CD14-positive monocyte (primary cell): ENCODE results near the gene PRPF40B. TPM values are rescaled to one million over a fixed set of nuclear protein-coding genes. Genes with fewer than 3 reads are reported as not detected.

Experiments used
- DNase-seq, 3 donors: peaks; one replicate each; pipeline ENCODE4 v3.0.0-alpha.2; 2011 to 2022
- H2AFZ ChIP-seq: 2 replicates; pipeline ENCODE4 v1.6.0; 2012; ENCODE audit warnings: mild to moderate bottlenecking, low read depth, low read length, inconsistent platforms; ENCODE audit not compliant: insufficient read depth, poor library complexity, severe bottlenecking
- H3K27ac ChIP-seq, 2 donors: 1 replicate in 1 of 2; 2 replicates in 1 of 2; pipeline ENCODE4 v1.5.1; 2012 to 2013; ENCODE audit warnings: low read length in 2 of 2, control low read depth in 1 of 2, inconsistent platforms in 1 of 2, low read depth in 1 of 2, mild to moderate bottlenecking in 1 of 2
- H3K27me3 ChIP-seq, 2 donors: one replicate each; pipeline versions ENCODE4 v1.6.0 to v1.6.1; 2011 to 2013; ENCODE audit warnings: low read length in 2 of 2; ENCODE audit not compliant: control insufficient read depth in 2 of 2, insufficient read depth in 2 of 2
- H3K36me3 ChIP-seq, 2 donors: replicated peaks in 1 of 2; 1 replicate in 1 of 2; 2 replicates in 1 of 2; pipeline versions ENCODE4 v1.5.1 to v1.6.1; 2012 to 2013; ENCODE audit warnings: low read length in 2 of 2, control low read depth in 1 of 2, inconsistent platforms in 1 of 2, mild to moderate bottlenecking in 1 of 2; ENCODE audit not compliant: insufficient read depth in 2 of 2, control insufficient read depth in 1 of 2
- H3K4me1 ChIP-seq, 2 donors: 1 replicate in 1 of 2; 2 replicates in 1 of 2; pipeline versions ENCODE4 v1.5.1 to v1.6.1; 2012 to 2013; ENCODE audit warnings: low read length in 2 of 2, control low read depth in 1 of 2, inconsistent platforms in 1 of 2, mild to moderate bottlenecking in 1 of 2, moderate library complexity in 1 of 2; ENCODE audit not compliant: insufficient read depth in 2 of 2, control insufficient read depth in 1 of 2
- H3K4me2 ChIP-seq: replicated peaks from 2 replicates; pipeline ENCODE3; 2012; ENCODE audit warnings: low read length, moderate library complexity, mild to moderate bottlenecking; ENCODE audit not compliant: poor library complexity, severe bottlenecking; ENCODE audit errors: extremely low read depth
- H3K4me3 ChIP-seq, 3 experiments: fragments of 200-600 bp in 1 of 3; sonication (generic) in 1 of 3; replicated peaks in 1 of 3; 1 replicate in 2 of 3; 2 replicates in 1 of 3; pipeline ENCODE4 v1.5.1; 2011 to 2013; ENCODE audit warnings: low read length in 3 of 3, mild to moderate bottlenecking in 3 of 3, control low read depth in 2 of 3, low read depth in 2 of 3, inconsistent platforms in 1 of 3, moderate library complexity in 1 of 3
- H3K79me2 ChIP-seq: 2 replicates; pipeline ENCODE4 v1.6.0; 2012; ENCODE audit warnings: mild to moderate bottlenecking, control low read depth, inconsistent platforms, low read length, moderate library complexity; ENCODE audit not compliant: insufficient read depth
- H3K9ac ChIP-seq: 2 replicates; pipeline ENCODE4 v1.6.0; 2017; ENCODE audit warnings: low read length, mild to moderate bottlenecking; ENCODE audit not compliant: insufficient read depth, poor library complexity, severe bottlenecking
- H3K9me3 ChIP-seq, 2 donors: replicated peaks in 1 of 2; 1 replicate in 1 of 2; 2 replicates in 1 of 2; pipeline versions ENCODE4 v1.5.1 to v1.6.1; 2012 to 2013; ENCODE audit warnings: low read length in 2 of 2, control low read depth in 1 of 2; ENCODE audit not compliant: control insufficient read depth in 1 of 2, insufficient read depth in 1 of 2
- H4K20me1 ChIP-seq: 2 replicates; pipeline ENCODE4 v1.6.0; 2012; ENCODE audit warnings: mild to moderate bottlenecking, low read length, control low read depth, moderate library complexity; ENCODE audit not compliant: insufficient read depth
- H3K27ac Mint-ChIP-seq, 7 donors: one replicate each; pipeline ENCODE4 v1.8.0; 2020; ENCODE audit warnings: mild to moderate bottlenecking in 7 of 7, mixed read lengths in 7 of 7, moderate library complexity in 6 of 7, inconsistent platforms in 2 of 7
- H3K27me3 Mint-ChIP-seq, 3 donors: one replicate each; pipeline ENCODE4 v1.8.0; 2021 to 2022; ENCODE audit warnings: low read depth in 3 of 3, mild to moderate bottlenecking in 3 of 3, mixed read lengths in 3 of 3, moderate library complexity in 3 of 3, inconsistent platforms in 1 of 3
- H3K36me3 Mint-ChIP-seq, 2 donors: one replicate each; pipeline ENCODE4 v1.8.0; 2020; ENCODE audit warnings: mixed read lengths in 2 of 2, inconsistent platforms in 1 of 2, mild to moderate bottlenecking in 1 of 2
- H3K4me1 Mint-ChIP-seq: one replicate; pipeline ENCODE4 v1.8.0; 2020; ENCODE audit warnings: mild to moderate bottlenecking, mixed read lengths
- H3K4me3 Mint-ChIP-seq, 2 donors: one replicate each; pipeline ENCODE4 v1.8.0; 2020; ENCODE audit warnings: mild to moderate bottlenecking in 2 of 2, mixed read lengths in 2 of 2, moderate library complexity in 1 of 2
- H3K9me3 Mint-ChIP-seq, 7 donors: one replicate each; pipeline ENCODE4 v1.8.0; 2020 to 2022; ENCODE audit warnings: mixed read lengths in 7 of 7, mild to moderate bottlenecking in 6 of 7, moderate library complexity in 6 of 7, inconsistent platforms in 2 of 7
- CTCF ChIP-seq: fragments of 200-600 bp; IDR thresholded peaks from one replicate; pipeline ENCODE4 v1.8.0; 2022; ENCODE audit warnings: antibody characterized with exemption, mild to moderate bottlenecking
- WGBS: methylation state at CpG from one replicate; pipeline ENCODE4 v1.1.5; 2013; ENCODE audit warnings: missing lambda C conversion rate; ENCODE audit not compliant: insufficient coverage; 5-methylcytosine and 5-hydroxymethylcytosine counted together
- intact Hi-C, 2 donors: fragments of 100-400 bp; cut with micrococcal nuclease; formaldehyde crosslinking; loops; one replicate each; pipeline versions ENCODE4 v1.15.0 to v1.15.1; 2023
- polyA plus RNA-seq, 3 donors: library from polyadenylated mRNA; depleted of rRNA in 1 of 3; unstranded in 2 of 3; stranded (reverse) in 1 of 3; fragments of 300-500 nt in 2 of 3; fragments of >200 nt in 1 of 3; fragmentation: Illumina TruSeq in 2 of 3; gene quantifications; 1 replicate in 2 of 3; 2 replicates in 1 of 3; pipeline ENCODE4 v1.2.3, GENCODE V29; 2012 to 2021

PRPF40B gene
- polyA plus RNA-seq, 3 donors: 0.14 to 1.3 (median 0.57) TPM

GRCh38 chr12:49689785-49690184 is 66.4 kb downstream of the PRPF40B start:
- no peaks in the 10 kb centered on the region for H4K20me1 ChIP-seq
- no peaks in the 10 kb centered on the region for H3K36me3 ChIP-seq
- H3K27ac Mint-ChIP-seq: no peak overlapping the region
- peaks cover 0 to 1% of the 10 kb centered on the region in 2 donors for H3K36me3 Mint-ChIP-seq
- no peaks in the 10 kb centered on the region for H3K9me3 Mint-ChIP-seq
- no peak overlapping the region for H3K27ac ChIP-seq
- H3K79me2 ChIP-seq: no peaks in the 10 kb centered on the region
- intact Hi-C loops: no loop called here
- no peak overlapping the region for H3K4me3 Mint-ChIP-seq
- no peak for TF ChIP-seq CTCF
- H3K4me1 Mint-ChIP-seq: peaks cover 10% of the 10 kb centered on the region
- no peak overlapping the region for H3K9ac ChIP-seq
- no peak for DNase-seq
- peaks cover 5 to 6% of the 10 kb centered on the region in 2 donors for H3K4me1 ChIP-seq
- no peaks in the 10 kb centered on the region for H3K9me3 ChIP-seq
- H3K4me3 ChIP-seq: no peak overlapping the region
- no peak overlapping the region for H3K4me2 ChIP-seq
- H3K27me3 ChIP-seq: no peaks in the 10 kb centered on the region
- no peak overlapping the region for H2AFZ ChIP-seq
- peaks cover 1 to 4% (median 4%) of the 10 kb centered on the region in 3 donors for H3K27me3 Mint-ChIP-seq

- Histone ChIP-seq H4K20me1 (peaks cover 7% of the 10 kb centered on the region), H3K27me3 (no peaks in the 10 kb centered on the region), H3K4me2 (no peak overlapping the region), H2AFZ (no peak overlapping the region), H3K9me3 (no peaks in the 10 kb centered on the region), H3K9ac (no peak overlapping the region), H3K27ac (no peak overlapping the region), H3K79me2 (peaks cover 3% of the 10 kb centered on the region), H3K4me1 (peaks cover 8 to 12% of the 10 kb centered on the region in 2 donors), H3K4me3 (no peak overlapping the region), H3K36me3 (no peaks in the 10 kb centered on the region)
- no peak overlapping the region for H3K4me3 Mint-ChIP-seq
- no peaks in the 10 kb centered on the region for H3K36me3 Mint-ChIP-seq
- H3K27me3 Mint-ChIP-seq: peaks cover 1 to 4% (median 1%) of the 10 kb centered on the region in 3 donors
- DNase-seq: no peak
- WGBS: 96% methylated on average over 3 of the region's 3 CpGs
- no peaks in the 10 kb centered on the region for H3K9me3 Mint-ChIP-seq
- no peak overlapping the region for H3K27ac Mint-ChIP-seq
- H3K4me1 Mint-ChIP-seq: peaks cover 18% of the 10 kb centered on the region
- intact Hi-C loops: no loop called here
- no peak for TF ChIP-seq CTCF
Measured at GRCh38 chr12:49692851-49693250, 69.5 kb downstream of the PRPF40B start.
